ENCODE results near the gene RBFOX1.

RBFOX1 gene

GRCh38 chr16:7532534-7532933, 199.9 kb downstream of the RBFOX1 start:
- DNase-seq (ENCODE audit: low read depth) = no peak

DNA sequence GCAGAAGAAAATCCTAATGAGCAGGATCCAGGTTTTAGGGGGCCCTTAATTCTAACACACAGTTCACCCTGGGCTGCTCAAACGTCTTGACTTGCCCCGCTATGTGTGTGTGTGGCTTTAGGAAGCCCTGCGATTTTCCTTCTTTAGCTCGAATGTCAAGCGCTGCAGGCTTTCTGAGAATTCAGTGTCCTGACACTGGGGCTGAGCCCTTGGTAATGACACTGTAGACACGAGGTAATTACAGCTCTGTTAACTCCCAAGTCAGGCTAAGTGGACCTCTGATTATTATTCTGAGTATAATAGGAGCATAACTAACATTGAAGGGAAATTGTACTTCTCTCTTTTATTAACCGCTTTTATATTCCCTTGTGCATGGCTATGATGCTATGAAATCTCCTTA, 202.1 kb downstream of the RBFOX1 start:
- DNase-seq (ENCODE audit: low read depth) = no peak

- DNase-seq (ENCODE audit: low read depth) = no peak
Observed at GRCh38 chr16:7541026-7541425, 208.4 kb downstream of the RBFOX1 start.

- DNase-seq (ENCODE audit: low read depth) = no peak
Observed at GRCh38 chr16:7545251-7545650, 212.6 kb downstream of the RBFOX1 start.

GRCh38 chr16:7546948-7547347, 214.3 kb downstream of the RBFOX1 start:
- DNase-seq (ENCODE audit: low read depth) = no peak

DNA sequence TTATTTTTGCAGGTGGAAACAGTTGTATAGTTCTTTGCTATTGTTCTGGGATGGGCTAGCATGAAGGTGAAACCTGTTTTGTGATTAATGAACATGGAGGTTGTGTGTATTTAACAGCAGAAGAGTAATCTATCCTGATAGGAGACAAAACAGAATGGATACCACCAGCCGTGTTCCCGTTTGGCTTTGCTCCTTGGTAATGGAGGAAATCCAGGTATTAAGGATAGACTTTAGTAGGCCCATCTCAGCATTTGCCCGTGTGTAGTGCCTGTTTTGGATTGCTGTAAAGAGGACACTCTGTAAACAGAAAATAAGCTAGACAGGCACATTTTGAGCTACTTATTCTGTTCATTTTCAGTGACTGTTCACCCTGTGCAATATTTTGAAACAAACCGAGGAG, 215.1 kb downstream of the RBFOX1 start:
- DNase-seq (ENCODE audit: low read depth) = no peak

DNA sequence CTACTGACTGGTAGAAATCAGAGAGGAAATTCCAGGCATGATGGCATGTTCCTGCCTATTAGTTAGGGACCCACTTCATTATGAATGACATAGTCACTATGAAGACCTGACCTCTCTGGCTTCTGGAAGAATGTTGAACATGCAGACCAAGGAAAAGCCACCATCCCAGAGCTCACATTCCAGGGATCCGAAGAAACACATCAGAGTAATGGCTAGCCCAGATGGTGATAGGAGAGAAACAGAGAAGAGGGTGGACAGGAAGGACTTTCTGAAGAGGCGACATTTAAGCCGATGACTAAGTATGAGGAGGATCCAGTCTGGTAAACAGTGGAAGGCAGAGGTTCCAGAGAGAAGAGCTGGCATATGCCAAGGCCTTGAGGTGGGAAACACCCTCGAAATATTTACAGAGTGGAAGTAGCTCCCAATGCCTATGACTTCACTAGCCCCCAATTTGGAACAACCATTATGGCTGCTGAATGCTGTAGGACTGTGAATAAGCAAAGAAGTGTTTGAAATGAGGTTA, 216.2 kb downstream of the RBFOX1 start:
- no peak for DNase-seq (ENCODE audit: low read depth)

DNA sequence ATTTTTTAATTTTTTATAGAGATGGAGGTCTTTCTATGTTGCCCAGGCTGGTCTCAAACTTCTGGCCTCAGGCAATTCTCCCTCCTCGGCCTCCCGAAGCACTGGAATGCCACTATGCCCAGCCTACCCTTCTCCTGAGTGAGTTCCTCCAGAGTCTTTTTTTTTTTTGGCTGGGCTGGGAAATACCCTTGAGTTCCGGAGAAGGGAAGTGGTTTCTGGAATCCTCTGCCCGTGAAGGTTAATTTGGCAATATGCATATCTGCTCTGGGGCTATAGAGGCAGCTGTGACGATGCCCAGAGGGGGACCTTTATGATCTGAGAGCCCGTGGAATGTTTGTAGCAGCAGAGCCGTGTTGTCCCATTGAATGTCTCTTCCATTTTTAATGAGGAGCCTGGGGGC, 217.5 kb downstream of the RBFOX1 start:
- DNase-seq (ENCODE audit: low read depth) = no peak

DNA sequence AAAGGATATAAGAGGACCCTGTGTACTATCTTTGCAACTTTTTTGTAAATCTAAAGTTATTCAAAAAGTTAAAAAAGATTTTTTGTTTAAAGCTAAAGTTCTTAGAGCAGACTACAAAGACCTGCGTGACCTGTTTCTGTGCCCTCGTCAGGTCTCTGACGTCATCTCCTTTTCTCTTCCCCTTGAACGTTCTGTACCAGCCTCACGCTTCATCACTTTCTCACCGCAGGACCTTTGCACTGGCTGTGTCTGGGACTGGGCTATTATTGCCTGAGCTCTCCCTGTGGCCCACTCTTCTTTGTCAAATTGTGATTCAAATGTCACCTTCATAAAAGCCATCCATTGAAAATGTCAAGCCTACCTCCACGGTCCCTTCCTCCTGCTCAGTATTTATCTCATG, 222.8 kb downstream of the RBFOX1 start:
- no peak for DNase-seq (ENCODE audit: low read depth)

DNA sequence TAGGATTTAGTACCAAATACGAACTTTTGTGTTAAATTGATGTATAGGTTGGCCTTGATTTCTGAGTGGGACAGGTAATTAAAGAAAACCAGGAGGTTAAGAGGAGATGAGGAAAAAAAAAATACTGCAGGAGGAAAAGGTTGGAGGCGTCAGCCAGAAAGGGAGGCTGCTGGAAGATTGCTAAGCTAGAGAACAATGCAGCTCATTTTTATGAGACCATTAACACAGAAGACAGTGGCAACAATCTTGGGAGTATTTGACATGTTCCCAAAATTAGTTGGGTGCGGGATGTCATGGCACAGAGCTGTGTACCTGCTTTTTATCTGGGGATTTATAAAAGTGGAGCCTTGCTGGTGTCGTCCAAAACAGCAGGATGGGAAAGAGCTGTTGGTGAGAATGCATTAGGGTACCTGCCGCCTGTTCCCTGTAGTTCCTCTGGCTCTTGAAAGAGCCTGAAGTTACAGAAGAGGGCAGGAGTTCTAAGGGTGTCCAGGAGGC, 229.3 kb downstream of the RBFOX1 start:
- DNase-seq (ENCODE audit: low read depth) = no peak

GRCh38 chr16:7566360-7566759, 233.7 kb downstream of the RBFOX1 start:
- DNase-seq (ENCODE audit: low read depth) = no peak

- no peak for DNase-seq (ENCODE audit: low read depth)
Observed at GRCh38 chr16:7571366-7571765, 238.7 kb downstream of the RBFOX1 start.

DNA sequence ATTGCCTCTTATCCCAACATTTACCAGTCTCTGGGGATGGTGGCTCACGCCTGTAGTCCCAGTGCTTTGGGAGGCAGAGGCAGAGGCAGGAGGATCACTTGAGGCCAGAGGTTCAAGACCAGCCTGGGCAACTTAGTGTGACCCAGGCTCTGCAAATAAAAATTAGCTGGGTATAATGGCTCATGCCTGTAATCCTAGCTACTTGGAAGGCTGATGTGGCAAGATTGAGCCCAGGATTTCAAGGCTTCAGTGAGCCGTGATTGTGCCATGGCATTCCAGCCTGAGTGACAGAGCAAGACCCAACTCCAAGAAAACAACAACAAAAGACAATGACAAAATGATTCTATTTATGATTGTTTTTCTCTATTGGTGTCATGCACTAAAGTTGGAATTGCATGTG, 244.9 kb downstream of the RBFOX1 start:
- DNase-seq (ENCODE audit: low read depth) = no peak

DNA sequence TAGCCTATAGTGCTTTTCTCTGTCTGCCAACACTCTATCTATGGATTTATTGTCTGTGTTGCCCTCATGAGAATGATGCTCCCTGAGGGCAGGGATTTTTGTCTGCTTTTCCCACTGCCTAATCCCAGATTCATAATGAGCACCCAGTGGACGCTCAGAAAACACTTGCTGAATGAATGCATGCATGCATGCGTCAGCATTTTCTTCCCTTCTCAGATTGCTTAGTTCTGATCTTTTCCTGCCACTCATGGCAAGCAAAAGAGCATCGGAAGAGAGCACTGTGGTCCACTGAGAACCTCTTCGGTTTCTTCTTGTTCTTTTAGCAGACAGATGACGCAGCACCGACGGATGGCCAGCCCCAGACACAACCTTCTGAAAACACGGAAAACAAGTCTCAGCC, 246.8 kb downstream of the RBFOX1 start:
- no peak for DNase-seq (ENCODE audit: low read depth)

- no peak for DNase-seq (ENCODE audit: low read depth)
Observed at GRCh38 chr16:7581175-7581574, 248.5 kb downstream of the RBFOX1 start.

DNA sequence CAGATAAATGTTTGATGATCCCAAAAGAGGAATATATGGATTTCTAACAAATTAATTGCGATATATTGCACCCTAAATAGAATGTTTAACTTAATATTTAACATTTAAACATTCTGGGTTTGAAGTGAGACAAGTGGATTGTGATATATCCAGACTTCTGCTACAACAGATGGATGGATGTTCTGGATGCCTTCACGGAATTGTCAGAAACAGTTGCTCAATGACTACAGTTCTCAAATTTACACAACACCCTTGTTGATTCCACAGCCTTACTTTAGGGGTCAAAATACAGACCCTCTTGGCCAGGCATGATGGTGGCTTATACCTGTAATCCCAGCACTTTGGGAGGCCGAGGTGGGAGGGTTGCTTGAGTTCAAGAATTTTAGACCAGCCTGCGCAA, 250.8 kb downstream of the RBFOX1 start:
- DNase-seq (ENCODE audit: low read depth) = no peak

DNA sequence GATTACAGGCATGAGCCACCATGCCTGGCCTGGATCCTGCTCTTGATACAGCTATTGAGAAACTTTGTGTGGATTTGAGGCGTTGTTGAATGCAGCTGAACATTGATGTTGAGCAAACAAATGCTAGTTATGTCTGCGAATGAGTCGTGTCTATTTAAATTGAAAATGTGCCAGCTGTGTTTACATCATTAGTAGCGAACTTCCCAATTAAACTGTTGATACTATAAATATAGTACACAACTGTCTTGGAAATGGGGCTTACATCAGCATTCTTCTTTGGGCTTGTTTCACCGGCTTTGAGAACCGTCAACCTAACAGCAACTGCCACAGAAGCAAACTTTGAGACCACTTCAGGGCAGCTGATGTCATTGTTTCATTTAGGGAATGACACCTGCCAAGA, 251.9 kb downstream of the RBFOX1 start:
- no peak for DNase-seq (ENCODE audit: low read depth)

- DNase-seq (ENCODE audit: low read depth) = no peak
Observed at GRCh38 chr16:7585705-7586104, 253.1 kb downstream of the RBFOX1 start.

GRCh38 chr16:7590934-7591333, 258.3 kb downstream of the RBFOX1 start:
- no peak for DNase-seq (ENCODE audit: low read depth)

DNA sequence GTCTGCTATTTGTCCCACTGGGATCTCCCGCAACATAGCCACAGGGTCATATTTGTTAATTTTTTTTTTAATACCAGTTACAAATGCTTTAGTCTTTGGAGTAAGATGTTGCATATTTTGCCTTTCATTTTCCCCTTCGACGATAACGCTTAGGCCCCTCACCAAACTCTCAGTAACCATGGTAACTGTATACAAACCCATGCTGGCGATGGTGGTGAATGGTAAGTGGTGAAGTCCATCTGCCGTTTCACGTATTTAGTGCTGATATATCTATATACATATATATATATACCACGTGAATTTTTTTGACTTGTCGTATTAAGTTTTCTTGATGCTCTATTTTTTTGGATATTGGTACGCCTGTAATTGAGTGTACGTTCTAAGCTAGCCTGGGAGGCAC, 263.7 kb downstream of the RBFOX1 start:
- DNase-seq (ENCODE audit: low read depth) = no peak

DNA sequence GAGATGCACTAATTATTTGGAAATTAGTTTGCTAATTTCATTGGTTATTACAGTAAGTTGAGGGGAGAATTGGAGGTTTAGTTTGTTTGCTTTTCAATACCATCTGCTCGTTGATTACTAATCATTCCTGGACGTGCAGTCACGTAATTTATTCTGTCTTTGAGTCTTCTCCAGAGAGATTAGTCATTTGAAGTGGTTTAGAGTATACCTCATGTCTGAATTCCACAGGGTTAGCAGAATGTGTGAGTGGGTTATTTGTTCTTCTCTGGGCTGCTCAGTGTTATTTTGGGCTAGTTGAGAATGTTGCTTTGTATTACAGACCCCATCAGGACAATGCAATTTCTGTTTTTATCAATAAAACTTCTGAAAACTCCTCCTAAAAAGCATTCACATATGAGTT, 265.0 kb downstream of the RBFOX1 start:
- DNase-seq (ENCODE audit: low read depth) = no peak

- DNase-seq (ENCODE audit: low read depth) = no peak
Observed at GRCh38 chr16:7601100-7601499, 268.5 kb downstream of the RBFOX1 start.

DNA sequence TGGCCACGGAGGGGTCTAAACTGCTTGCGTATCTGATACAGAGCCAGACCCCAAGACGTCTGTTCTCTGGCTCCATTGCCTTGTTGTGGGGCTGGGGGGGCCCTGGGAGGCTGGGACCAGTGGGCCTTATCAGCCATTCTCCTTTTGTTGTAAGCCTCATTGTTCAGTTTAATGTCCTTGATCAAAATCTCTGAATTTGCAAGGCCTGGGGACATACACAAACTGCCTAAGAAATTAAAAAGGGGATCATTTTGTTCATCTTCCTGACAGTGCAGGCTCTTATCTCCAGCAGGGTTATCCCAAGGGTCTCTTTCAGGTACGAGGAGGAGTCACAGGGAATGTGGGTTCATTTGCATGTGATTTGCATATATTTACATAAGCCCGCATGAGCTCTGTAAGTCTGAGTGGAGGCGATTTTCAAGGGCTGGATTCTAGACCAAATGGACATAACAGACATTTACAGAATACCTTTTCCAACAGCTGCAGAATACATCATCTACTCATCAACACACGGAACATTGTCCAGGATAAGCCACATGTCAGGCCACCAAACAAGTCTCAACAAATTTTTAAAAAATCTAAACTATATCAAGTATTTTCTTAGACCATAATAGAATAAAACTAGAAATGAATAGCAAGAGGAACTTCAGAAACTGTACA, 269.8 kb downstream of the RBFOX1 start:
- DNase-seq (ENCODE audit: low read depth) = no peak

DNA sequence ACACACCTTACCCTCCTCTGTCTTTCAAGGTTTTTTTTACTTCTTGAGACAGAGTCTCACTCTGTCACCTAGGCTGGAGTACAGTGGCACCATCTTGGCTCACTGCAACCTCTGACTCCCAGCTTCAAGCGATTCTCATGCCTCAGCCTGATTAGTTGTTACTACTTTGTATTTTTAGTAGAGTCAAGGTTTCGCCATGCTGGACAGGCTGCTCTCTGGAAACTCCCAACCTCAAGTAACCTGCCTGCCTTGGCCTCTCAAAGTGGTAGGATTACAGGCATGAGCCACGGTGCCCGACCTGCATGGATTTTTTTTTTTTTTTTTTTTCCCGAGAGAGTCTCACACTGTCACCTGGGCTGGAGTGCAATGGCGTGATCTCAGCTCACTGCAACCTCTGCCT, 273.2 kb downstream of the RBFOX1 start:
- no peak for DNase-seq (ENCODE audit: low read depth)

Data from HS-27A (cell line).